Measurements from ENCODE around the gene HIPK1. TPM values are rescaled to one million over a fixed set of nuclear protein-coding genes. Genes with fewer than 3 reads are reported as not detected.

HIPK1 gene
- total RNA-seq, 4 donors from 2014 or later = 59.4 to 81.8 (median 69.7) TPM

GRCh38 chr1:113982949-113983348 lies 53.8 kb downstream of the HIPK1 start:
- H3K4me1 ChIP-seq = peaks cover 38% of the 10 kb centered on the region
- TF ChIP-seq POLR2A (IDR thresholded peaks at IDR 0.05) (no peak), POLR2AphosphoS5 (IDR thresholded peaks at IDR 0.05) (no peak), EP300 (IDR thresholded peaks at IDR 0.05) (no peak), CTCF (IDR thresholded peaks at IDR 0.05) (no peak)
- DNase-seq (ENCODE audit: low spot score in 2 of 2) = no peak
- 74% methylated on average over 5 of the region's 5 CpGs for WGBS
- H3K27ac ChIP-seq = peak overlapping the region; percentile 75
- no peaks in the 10 kb centered on the region for H3K9me3 ChIP-seq
- no peaks in the 10 kb centered on the region for H3K27me3 ChIP-seq
- peak overlapping the region; percentile 36 for H3K4me3 ChIP-seq
- H3K36me3 ChIP-seq = no peaks in the 10 kb centered on the region

DNA sequence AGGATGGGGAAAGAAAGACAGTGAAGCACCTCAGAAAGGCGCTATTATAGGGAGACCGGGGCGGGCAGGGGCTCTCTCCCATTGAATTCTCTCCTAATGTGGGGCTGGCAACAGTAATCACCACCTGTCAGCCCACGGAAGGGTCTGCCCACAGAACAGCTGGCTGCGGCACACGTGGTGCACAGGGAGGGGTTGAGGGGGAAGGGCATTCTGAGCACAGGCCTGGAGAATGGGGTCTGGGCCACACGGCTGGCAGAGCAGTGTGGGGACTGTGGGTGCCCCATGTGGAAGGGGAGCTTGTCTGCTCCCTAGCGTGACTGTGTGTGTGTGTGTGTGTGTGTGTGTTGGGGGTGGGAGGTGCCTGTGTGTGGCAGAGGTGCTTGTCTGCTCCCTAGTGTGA lies 54.3 kb downstream of the HIPK1 start:
- TF ChIP-seq EP300 (IDR thresholded peaks at IDR 0.05) = no peak
- TF ChIP-seq CTCF (IDR thresholded peaks at IDR 0.05) = no peak
- TF ChIP-seq POLR2AphosphoS5 (IDR thresholded peaks at IDR 0.05) = no peak
- no peak for TF ChIP-seq POLR2A (IDR thresholded peaks at IDR 0.05)
- H3K4me3 ChIP-seq = peak overlapping the region; percentile 36
- H3K27ac ChIP-seq = peak overlapping the region; percentile 75
- WGBS = 65% methylated on average over 7 of the region's 8 CpGs
- H3K4me1 ChIP-seq = peaks cover 34% of the 10 kb centered on the region
- no peaks in the 10 kb centered on the region for H3K27me3 ChIP-seq
- no peaks in the 10 kb centered on the region for H3K9me3 ChIP-seq
- DNase-seq (ENCODE audit: low spot score in 2 of 2) = no peak
- no peaks in the 10 kb centered on the region for H3K36me3 ChIP-seq

DNA sequence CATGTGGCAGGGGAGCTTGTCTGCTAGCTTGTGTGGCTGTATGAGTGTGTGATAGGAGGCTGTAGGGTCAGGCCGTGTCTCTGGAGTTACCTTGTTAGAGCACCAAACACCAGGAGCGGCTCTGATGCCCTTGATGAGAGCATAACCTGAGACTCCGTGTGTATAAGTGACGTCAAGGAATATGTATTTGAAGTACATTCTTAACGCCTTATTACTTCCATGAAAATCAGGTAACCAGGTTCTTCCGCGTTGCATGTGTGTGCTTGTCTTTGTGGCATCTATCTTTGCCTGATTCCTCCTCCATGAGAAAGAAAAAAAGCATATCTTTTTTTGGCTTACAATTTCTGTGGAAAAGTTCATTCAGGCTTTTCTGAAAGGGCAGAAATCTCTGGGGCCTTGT lies 54.7 kb downstream of the HIPK1 start:
- 65% methylated on average over 7 of the region's 7 CpGs for WGBS
- Histone ChIP-seq H3K9me3 (no peaks in the 10 kb centered on the region), H3K4me3 (peak overlapping the region; percentile 36), H3K4me1 (peaks cover 33% of the 10 kb centered on the region), H3K27ac (peak overlapping the region; percentile 75), H3K27me3 (no peaks in the 10 kb centered on the region), H3K36me3 (no peaks in the 10 kb centered on the region)
- DNase-seq (ENCODE audit: low spot score in 2 of 2) = no peak
- TF ChIP-seq POLR2A (IDR thresholded peaks at IDR 0.05) (no peak), POLR2AphosphoS5 (IDR thresholded peaks at IDR 0.05) (no peak), EP300 (IDR thresholded peaks at IDR 0.05) (no peak), CTCF (IDR thresholded peaks at IDR 0.05) (no peak)

GRCh38 chr1:113984710-113985109 lies 55.6 kb downstream of the HIPK1 start:
- Histone ChIP-seq H3K9me3 (no peaks in the 10 kb centered on the region), H3K27me3 (no peaks in the 10 kb centered on the region), H3K4me1 (peaks cover 25% of the 10 kb centered on the region), H3K27ac (no peak overlapping the region), H3K4me3 (no peak overlapping the region), H3K36me3 (no peaks in the 10 kb centered on the region)
- TF ChIP-seq EP300 (IDR thresholded peaks at IDR 0.05) = no peak
- no peak for TF ChIP-seq CTCF (IDR thresholded peaks at IDR 0.05)
- TF ChIP-seq POLR2AphosphoS5 (IDR thresholded peaks at IDR 0.05) = no peak
- TF ChIP-seq POLR2A (IDR thresholded peaks at IDR 0.05) = no peak
- DNase-seq (ENCODE audit: low spot score in 2 of 2) = no peak
- 39% methylated on average over 4 of the region's 4 CpGs for WGBS

DNA sequence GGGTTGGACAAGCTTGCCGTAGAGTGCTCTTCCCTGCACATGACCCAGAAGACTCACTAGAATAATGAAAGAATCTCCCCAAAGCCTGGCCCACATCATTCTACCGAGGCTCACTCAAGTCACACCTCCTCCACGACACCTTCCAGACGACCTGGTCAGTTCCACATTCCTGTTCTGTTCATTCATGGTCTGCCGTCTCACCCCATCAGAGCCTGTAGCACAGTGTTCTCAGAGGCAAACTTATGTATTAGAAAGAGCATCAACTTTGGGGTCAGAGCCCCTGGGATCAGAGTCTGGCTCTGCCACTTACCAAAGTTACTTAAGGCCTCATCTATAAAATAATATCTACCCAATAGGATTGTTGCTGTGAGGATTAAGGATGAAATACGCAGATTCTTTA lies 57.7 kb downstream of the HIPK1 start:
- no peak overlapping the region for H3K27ac ChIP-seq
- no peaks in the 10 kb centered on the region for H3K27me3 ChIP-seq
- TF ChIP-seq CTCF (IDR thresholded peaks at IDR 0.05) = no peak
- no peak for TF ChIP-seq POLR2AphosphoS5 (IDR thresholded peaks at IDR 0.05)
- TF ChIP-seq EP300 (IDR thresholded peaks at IDR 0.05) = no peak
- TF ChIP-seq POLR2A (IDR thresholded peaks at IDR 0.05) = no peak
- peaks cover 16% of the 10 kb centered on the region for H3K4me1 ChIP-seq
- DNase-seq (ENCODE audit: low spot score in 2 of 2) = no peak
- WGBS = 74% methylated on average over 6 of the region's 6 CpGs
- no peak overlapping the region for H3K4me3 ChIP-seq
- H3K9me3 ChIP-seq = no peaks in the 10 kb centered on the region
- no peaks in the 10 kb centered on the region for H3K36me3 ChIP-seq

All from suprapubic skin (tissue), 4 donors.